Immature natural killer cell (primary cell): ENCODE measurements around the gene HSF2. TPM values are rescaled to one million over a fixed set of nuclear protein-coding genes. Genes with fewer than 3 reads are reported as not detected.

ENCODE experiments used
- DNase-seq, 3 donors: peaks; one replicate each; pipeline ENCODE4 v3.0.0; 2022; ENCODE audit warnings: mixed read lengths in 1 of 3
- H3K27ac Mint-ChIP-seq, 6 donors: one replicate each; pipeline ENCODE4 v1.8.0; 2020; ENCODE audit warnings: mixed read lengths in 6 of 6, mild to moderate bottlenecking in 5 of 6, inconsistent platforms in 4 of 6, moderate library complexity in 3 of 6
- H3K27me3 Mint-ChIP-seq, 3 donors: one replicate each; pipeline ENCODE4 v1.8.0; 2020 to 2021; ENCODE audit warnings: low read depth in 3 of 3, mild to moderate bottlenecking in 3 of 3, mixed read lengths in 3 of 3, moderate library complexity in 3 of 3, inconsistent platforms in 1 of 3
- H3K36me3 Mint-ChIP-seq, 3 donors: one replicate each; pipeline ENCODE4 v1.8.0; 2020; ENCODE audit warnings: mixed read lengths in 3 of 3, inconsistent platforms in 2 of 3, mild to moderate bottlenecking in 2 of 3
- H3K4me1 Mint-ChIP-seq, 2 donors: one replicate each; pipeline ENCODE4 v1.8.0; 2020; ENCODE audit warnings: inconsistent platforms in 2 of 2, mild to moderate bottlenecking in 2 of 2, mixed read lengths in 2 of 2, moderate library complexity in 1 of 2
- H3K4me3 Mint-ChIP-seq, 5 donors: one replicate each; pipeline ENCODE4 v1.8.0; 2020; ENCODE audit warnings: mild to moderate bottlenecking in 5 of 5, mixed read lengths in 5 of 5, inconsistent platforms in 3 of 5, moderate library complexity in 3 of 5
- H3K9me3 Mint-ChIP-seq, 6 donors: one replicate each; pipeline ENCODE4 v1.8.0; 2020; ENCODE audit warnings: mild to moderate bottlenecking in 6 of 6, mixed read lengths in 6 of 6, inconsistent platforms in 4 of 6, moderate library complexity in 3 of 6
- polyA plus RNA-seq, 3 donors: library from polyadenylated mRNA; unstranded; fragments of 300-500 nt; fragmentation: Illumina TruSeq; gene quantifications; one replicate each; pipeline ENCODE4 v1.2.3, GENCODE V29; 2021

The HSF2 gene
- 10 to 100 TPM in 2 of 3 donors, 1 to 10 TPM in 1; 5.3 to 12.2 (median 11.6) TPM for polyA plus RNA-seq

GRCh38 chr6:122399348-122400120, at the start of gene HSF2:
Gene HSF2 (plus strand): TSS chr6:122399652. CDS start chr6:122399738, 86 bp downstream.
- peak; percentile 91 to 94 (median 93) for DNase-seq
- Mint-ChIP-seq H3K4me3 (peak within 1 kb of the TSS; percentile 95 to 98 (median 96)), H3K4me1 (peaks cover 16 to 40% of the 10 kb centered on the region in 2 donors), H3K27ac (peak within 1 kb of the TSS; percentile 84 to 97 (median 91)), H3K27me3 (peaks cover 6 to 14% (median 7%) of the 10 kb centered on the region in 3 donors), H3K36me3 (no peaks in the 10 kb centered on the region), H3K9me3 (peaks cover 0 to 2% (median 0%) of the 10 kb centered on the region in 6 donors)

GRCh38 chr6:122352981-122353664, 46.3 kb upstream of the HSF2 start:
- H3K4me3 Mint-ChIP-seq: no peak overlapping the region
- no peak for DNase-seq
- H3K27me3 Mint-ChIP-seq: peaks cover 4 to 5% (median 4%) of the 10 kb centered on the region in 3 donors
- no peak overlapping the region for H3K27ac Mint-ChIP-seq
- no peaks in the 10 kb centered on the region for H3K36me3 Mint-ChIP-seq
- H3K4me1 Mint-ChIP-seq: no peaks in the 10 kb centered on the region
- H3K9me3 Mint-ChIP-seq: no peaks in the 10 kb centered on the region

GRCh38 chr6:122360809-122361208, 38.6 kb upstream of the HSF2 start:
- no peak overlapping the region for H3K4me3 Mint-ChIP-seq
- H3K36me3 Mint-ChIP-seq: no peaks in the 10 kb centered on the region
- peaks cover 0 to 2% (median 0%) of the 10 kb centered on the region in 6 donors for H3K9me3 Mint-ChIP-seq
- no peaks in the 10 kb centered on the region for H3K4me1 Mint-ChIP-seq
- peaks cover 0 to 5% (median 3%) of the 10 kb centered on the region in 3 donors for H3K27me3 Mint-ChIP-seq
- H3K27ac Mint-ChIP-seq: no peak overlapping the region
- no peak for DNase-seq

- Mint-ChIP-seq H3K36me3 (no peaks in the 10 kb centered on the region), H3K4me1 (no peaks in the 10 kb centered on the region), H3K27ac (no peak overlapping the region), H3K27me3 (peaks cover 0 to 5% (median 4%) of the 10 kb centered on the region in 3 donors), H3K9me3 (peaks cover 0 to 4% (median 0%) of the 10 kb centered on the region in 6 donors), H3K4me3 (no peak overlapping the region)
- DNase-seq: no peak
Observed at GRCh38 chr6:122361314-122361979, 38.0 kb upstream of the HSF2 start.

GRCh38 chr6:122363769-122364483, 35.5 kb upstream of the HSF2 start:
- H3K36me3 Mint-ChIP-seq: no peaks in the 10 kb centered on the region
- H3K9me3 Mint-ChIP-seq: peaks cover 0 to 5% (median 0%) of the 10 kb centered on the region in 6 donors

GRCh38 chr6:122365775-122366403, 33.6 kb upstream of the HSF2 start:
- H3K9me3 Mint-ChIP-seq: peaks cover 0 to 5% (median 0%) of the 10 kb centered on the region in 6 donors
- no peaks in the 10 kb centered on the region for H3K36me3 Mint-ChIP-seq
- H3K4me3 Mint-ChIP-seq: no peak overlapping the region
- no peak for DNase-seq
- H3K27ac Mint-ChIP-seq: no peak overlapping the region
- H3K27me3 Mint-ChIP-seq: peaks cover 0 to 4% (median 2%) of the 10 kb centered on the region in 3 donors
- H3K4me1 Mint-ChIP-seq: no peaks in the 10 kb centered on the region

More at GRCh38 chr6:122363769-122364483, 35.5 kb upstream of the HSF2 start:
- no peaks in the 10 kb centered on the region for H3K4me1 Mint-ChIP-seq
- H3K27ac Mint-ChIP-seq: no peak overlapping the region
- H3K4me3 Mint-ChIP-seq: no peak overlapping the region
- DNase-seq: no peak
- peaks cover 0 to 4% (median under 1%) of the 10 kb centered on the region in 3 donors for H3K27me3 Mint-ChIP-seq

- no peaks in the 10 kb centered on the region for H3K4me1 Mint-ChIP-seq
Observed at GRCh38 chr6:122367171-122367570, 32.3 kb upstream of the HSF2 start.

GRCh38 chr6:122369536-122369935, 29.9 kb upstream of the HSF2 start:
- Mint-ChIP-seq H3K27ac (no peak overlapping the region), H3K4me3 (no peak overlapping the region), H3K9me3 (peaks cover 0 to 5% (median 0%) of the 10 kb centered on the region in 6 donors), H3K36me3 (no peaks in the 10 kb centered on the region), H3K4me1 (no peaks in the 10 kb centered on the region), H3K27me3 (peaks cover 0 to 4% (median 2%) of the 10 kb centered on the region in 3 donors)
- no peak for DNase-seq

More at GRCh38 chr6:122367171-122367570, 32.3 kb upstream of the HSF2 start:
- Mint-ChIP-seq H3K9me3 (peaks cover 0 to 5% (median 0%) of the 10 kb centered on the region in 6 donors), H3K4me3 (no peak overlapping the region), H3K27me3 (peaks cover 0 to 4% (median 2%) of the 10 kb centered on the region in 3 donors), H3K27ac (no peak overlapping the region), H3K36me3 (no peaks in the 10 kb centered on the region)
- no peak for DNase-seq

- peaks cover 0 to 2% of the 10 kb centered on the region in 2 donors for H3K4me1 Mint-ChIP-seq
- H3K9me3 Mint-ChIP-seq: no peaks in the 10 kb centered on the region
- peaks cover 2 to 4% (median 3%) of the 10 kb centered on the region in 3 donors for H3K27me3 Mint-ChIP-seq
- no peak overlapping the region for H3K27ac Mint-ChIP-seq
- H3K36me3 Mint-ChIP-seq: no peaks in the 10 kb centered on the region
- no peak overlapping the region for H3K4me3 Mint-ChIP-seq
- DNase-seq: no peak
Observed at GRCh38 chr6:122372647-122373046, 26.8 kb upstream of the HSF2 start.

- no peak for DNase-seq
- peaks cover 0 to 2% of the 10 kb centered on the region in 2 donors for H3K4me1 Mint-ChIP-seq
- no peaks in the 10 kb centered on the region for H3K36me3 Mint-ChIP-seq
- H3K27ac Mint-ChIP-seq: no peak overlapping the region
- no peak overlapping the region for H3K4me3 Mint-ChIP-seq
- H3K27me3 Mint-ChIP-seq: peaks cover 2 to 3% (median 2%) of the 10 kb centered on the region in 3 donors
- H3K9me3 Mint-ChIP-seq: no peaks in the 10 kb centered on the region
Observed at GRCh38 chr6:122374307-122374706, 25.1 kb upstream of the HSF2 start.

GRCh38 chr6:122376246-122376645, 23.2 kb upstream of the HSF2 start:
- H3K4me3 Mint-ChIP-seq: no peak overlapping the region
- H3K9me3 Mint-ChIP-seq: no peaks in the 10 kb centered on the region
- no peak overlapping the region for H3K27ac Mint-ChIP-seq
- peaks cover 2 to 3% (median 3%) of the 10 kb centered on the region in 3 donors for H3K27me3 Mint-ChIP-seq
- peaks cover 0 to 2% of the 10 kb centered on the region in 2 donors for H3K4me1 Mint-ChIP-seq
- no peaks in the 10 kb centered on the region for H3K36me3 Mint-ChIP-seq
- DNase-seq: no peak

- no peaks in the 10 kb centered on the region for H3K9me3 Mint-ChIP-seq
- peaks cover 1 to 4% (median 3%) of the 10 kb centered on the region in 3 donors for H3K27me3 Mint-ChIP-seq
- H3K4me1 Mint-ChIP-seq: peaks cover 0 to under 1% of the 10 kb centered on the region in 2 donors
- no peak overlapping the region for H3K27ac Mint-ChIP-seq
- H3K4me3 Mint-ChIP-seq: no peak overlapping the region
- H3K36me3 Mint-ChIP-seq: no peaks in the 10 kb centered on the region
- peak; percentile 47 to 60 (median 56) for DNase-seq
Observed at GRCh38 chr6:122381494-122382265, 17.8 kb upstream of the HSF2 start.
